HepG2 (cell line): ENCODE results near the gene P3R3URF. TPM values are rescaled to one million over a fixed set of nuclear protein-coding genes. Genes with fewer than 3 reads are reported as not detected.

Experiments
- BHLHE40 ChIP-seq: IDR thresholded peaks from 2 replicates; pipeline ENCODE4 v1.6.1; 2011; ENCODE audit warnings: low read length, improper control_type of control experiment
- HOXD1 ChIP-seq: sonication (generic); formaldehyde crosslinking; IDR thresholded peaks from 2 replicates; pipeline ENCODE4 v1.5.0; 2020; ENCODE audit warnings: missing genetic modification reagents
- KDM2A ChIP-seq: sonication (generic); formaldehyde crosslinking; IDR thresholded peaks from 2 replicates; pipeline ENCODE4 v1.4.0; 2020; ENCODE audit warnings: low read depth, missing genetic modification reagents, borderline replicate concordance
- KLF9 ChIP-seq: IDR thresholded peaks from 2 replicates; pipeline ENCODE4 v1.6.1; 2016; ENCODE audit warnings: low read depth
- PAWR ChIP-seq: sonication (generic); formaldehyde crosslinking; IDR thresholded peaks from 2 replicates; pipeline ENCODE4 v1.4.0; 2020; ENCODE audit warnings: missing genetic modification reagents, mild to moderate bottlenecking, borderline replicate concordance
- TFAP4 ChIP-seq: sonication (generic); IDR thresholded peaks from 2 replicates; pipeline ENCODE4 v1.6.1; 2016; ENCODE audit warnings: low read depth, borderline replicate concordance
- TFE3 ChIP-seq: IDR thresholded peaks from 2 replicates; pipeline ENCODE4 v1.6.1; 2016
- ZBED4 ChIP-seq: sonication (generic); formaldehyde crosslinking; IDR thresholded peaks from 2 replicates; pipeline ENCODE4 v1.4.0; 2020; ENCODE audit warnings: missing genetic modification reagents, borderline replicate concordance
- ZKSCAN8 ChIP-seq: IDR thresholded peaks from 2 replicates; pipeline ENCODE4 v1.6.1; 2016; ENCODE audit warnings: borderline replicate concordance, missing genetic modification reagents, missing compliant biosample characterization
- ZNF432 ChIP-seq: sonication (generic); formaldehyde crosslinking; IDR thresholded peaks from 2 replicates; pipeline ENCODE4 v1.5.0; 2020; ENCODE audit warnings: missing genetic modification reagents, mild to moderate bottlenecking, borderline replicate concordance
- ZNF441 ChIP-seq: sonication (generic); formaldehyde crosslinking; IDR thresholded peaks from 2 replicates; pipeline ENCODE4 v1.7.0; 2021; ENCODE audit warnings: missing genetic modification reagents, borderline replicate concordance
- ZNF614 ChIP-seq: IDR thresholded peaks from 2 replicates; pipeline ENCODE4 v1.6.1; 2018; ENCODE audit warnings: missing biosample characterization, missing genetic modification reagents, inconsistent platforms, borderline replicate concordance
- ZNF768 ChIP-seq: sonication (generic); formaldehyde crosslinking; IDR thresholded peaks from 2 replicates; pipeline ENCODE4 v1.4.0; 2020; ENCODE audit warnings: missing genetic modification reagents
- ZSCAN20 ChIP-seq: sonication (generic); formaldehyde crosslinking; IDR thresholded peaks from 2 replicates; pipeline ENCODE4 v1.4.0; 2020; ENCODE audit warnings: missing genetic modification reagents, mild to moderate bottlenecking, borderline replicate concordance
- polyA plus RNA-seq, 8 experiments: library from polyadenylated mRNA; depleted of rRNA in 3 of 8; stranded (reverse) in 7 of 8; unstranded in 1 of 8; fragments of >200 nt; fragmentation: Illumina TruSeq in 4 of 8; extraction: Trizol in 4 of 8; gene quantifications; 2 replicates each; pipeline versions ENCODE4 v1.2.1 to v1.2.3, GENCODE V29; 2011 to 2016; ENCODE audit warnings: low read depth in 4 of 8, missing spikeins in 1 of 8, mixed read lengths in 1 of 8; ENCODE audit not compliant: insufficient read depth in 1 of 8
- total RNA-seq, 5 experiments: library from RNA; depleted of rRNA; stranded (reverse); fragments of >200 nt; fragmentation: Illumina TruSeq; extraction: Trizol; gene quantifications; 2 replicates each; pipeline ENCODE4 v1.2.3, GENCODE V29; 2016; ENCODE audit warnings: low read depth in 1 of 5
- TF ChIP-seq, protein P1 (sequence below): sonication (generic); formaldehyde crosslinking; IDR thresholded peaks from 2 replicates; pipeline ENCODE4 v1.5.1; 2020; ENCODE audit warnings: missing genetic modification reagents, mild to moderate bottlenecking, borderline replicate concordance
- TF ChIP-seq, protein P2 (sequence below): sonication (generic); formaldehyde crosslinking; IDR thresholded peaks from 2 replicates; pipeline ENCODE4 v1.5.0; 2020; ENCODE audit warnings: missing genetic modification reagents
- TF ChIP-seq, protein P3 (sequence below): sonication (generic); formaldehyde crosslinking; IDR thresholded peaks from 2 replicates; pipeline ENCODE4 v1.5.1; 2020; ENCODE audit warnings: missing genetic modification reagents, mild to moderate bottlenecking, borderline replicate concordance

The P3R3URF gene
- total and polyA plus RNA-seq, 2 of the 13 experiments (the other 11 are each of a cell fraction or from before 2014, with no cell fraction given) = not detected

DNA sequence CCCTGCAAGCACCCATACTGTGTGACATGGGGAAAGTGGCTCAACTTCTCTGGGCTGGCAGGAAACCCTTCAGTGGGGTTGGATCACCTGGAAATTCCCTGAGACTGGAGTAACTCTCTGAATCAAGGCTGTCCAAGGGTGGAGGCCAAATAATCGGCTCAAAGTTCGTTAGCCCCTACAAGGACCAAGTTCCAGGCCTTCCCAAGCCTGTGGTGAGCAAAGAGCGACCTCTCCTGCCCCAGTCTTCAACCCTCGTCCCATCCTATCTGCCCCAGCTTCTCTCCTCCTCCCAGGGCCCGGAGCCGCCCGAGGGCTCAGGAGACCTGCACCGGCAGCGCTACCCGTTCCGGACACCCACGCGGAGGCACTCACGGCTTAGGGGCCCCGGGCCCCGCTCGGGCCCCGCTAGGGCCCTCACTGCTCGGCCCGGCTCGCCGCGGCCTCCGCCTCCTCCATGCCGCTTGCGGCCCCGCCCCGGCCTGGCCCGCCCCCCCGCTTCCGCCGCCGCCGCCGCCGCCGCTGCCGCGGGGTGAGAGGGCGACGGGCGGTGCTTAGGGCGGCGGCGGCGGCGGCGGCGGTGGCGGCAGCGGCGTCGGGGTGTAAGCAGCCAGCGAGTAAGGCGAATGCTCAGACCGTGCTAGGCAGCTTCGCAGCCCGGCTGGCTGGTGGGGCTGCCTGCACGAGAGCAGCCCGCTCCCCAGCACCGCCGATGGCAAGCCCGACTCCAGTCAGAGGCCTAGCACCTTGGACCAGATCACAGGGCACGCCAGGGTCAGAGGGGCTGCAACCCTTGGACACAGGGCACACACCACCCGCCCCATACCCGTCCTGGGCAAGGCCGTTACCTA, 21.9 kb upstream of the P3R3URF start, which contains the start of gene POMGNT1 (continued):
- TF ChIP-seq, protein P1, sequence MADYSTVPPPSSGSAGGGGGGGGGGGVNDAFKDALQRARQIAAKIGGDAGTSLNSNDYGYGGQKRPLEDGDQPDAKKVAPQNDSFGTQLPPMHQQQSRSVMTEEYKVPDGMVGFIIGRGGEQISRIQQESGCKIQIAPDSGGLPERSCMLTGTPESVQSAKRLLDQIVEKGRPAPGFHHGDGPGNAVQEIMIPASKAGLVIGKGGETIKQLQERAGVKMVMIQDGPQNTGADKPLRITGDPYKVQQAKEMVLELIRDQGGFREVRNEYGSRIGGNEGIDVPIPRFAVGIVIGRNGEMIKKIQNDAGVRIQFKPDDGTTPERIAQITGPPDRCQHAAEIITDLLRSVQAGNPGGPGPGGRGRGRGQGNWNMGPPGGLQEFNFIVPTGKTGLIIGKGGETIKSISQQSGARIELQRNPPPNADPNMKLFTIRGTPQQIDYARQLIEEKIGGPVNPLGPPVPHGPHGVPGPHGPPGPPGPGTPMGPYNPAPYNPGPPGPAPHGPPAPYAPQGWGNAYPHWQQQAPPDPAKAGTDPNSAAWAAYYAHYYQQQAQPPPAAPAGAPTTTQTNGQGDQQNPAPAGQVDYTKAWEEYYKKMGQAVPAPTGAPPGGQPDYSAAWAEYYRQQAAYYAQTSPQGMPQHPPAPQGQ (CRISPR knock-in tag) = no peak
- TF ChIP-seq, protein P2, sequence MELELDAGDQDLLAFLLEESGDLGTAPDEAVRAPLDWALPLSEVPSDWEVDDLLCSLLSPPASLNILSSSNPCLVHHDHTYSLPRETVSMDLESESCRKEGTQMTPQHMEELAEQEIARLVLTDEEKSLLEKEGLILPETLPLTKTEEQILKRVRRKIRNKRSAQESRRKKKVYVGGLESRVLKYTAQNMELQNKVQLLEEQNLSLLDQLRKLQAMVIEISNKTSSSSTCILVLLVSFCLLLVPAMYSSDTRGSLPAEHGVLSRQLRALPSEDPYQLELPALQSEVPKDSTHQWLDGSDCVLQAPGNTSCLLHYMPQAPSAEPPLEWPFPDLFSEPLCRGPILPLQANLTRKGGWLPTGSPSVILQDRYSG (CRISPR knock-in tag) = no peak
- no peak for TF ChIP-seq ZNF441 (CRISPR knock-in tag)
- no peak for TF ChIP-seq ZBED4 (CRISPR knock-in tag)
- no peak for TF ChIP-seq TFAP4
- TF ChIP-seq KDM2A (CRISPR knock-in tag) = no peak
- peak; percentile 99 for TF ChIP-seq ZNF768 (CRISPR knock-in tag)
- TF ChIP-seq ZSCAN20 = no peak
- TF ChIP-seq BHLHE40 = 0 out of 2 replicates have a peak, but pooled peaks have one; percentile 22
- TF ChIP-seq TFE3 (CRISPR knock-in tag) = no peak
- no peak for TF ChIP-seq KLF9 (CRISPR knock-in tag)
- TF ChIP-seq, protein P3, sequence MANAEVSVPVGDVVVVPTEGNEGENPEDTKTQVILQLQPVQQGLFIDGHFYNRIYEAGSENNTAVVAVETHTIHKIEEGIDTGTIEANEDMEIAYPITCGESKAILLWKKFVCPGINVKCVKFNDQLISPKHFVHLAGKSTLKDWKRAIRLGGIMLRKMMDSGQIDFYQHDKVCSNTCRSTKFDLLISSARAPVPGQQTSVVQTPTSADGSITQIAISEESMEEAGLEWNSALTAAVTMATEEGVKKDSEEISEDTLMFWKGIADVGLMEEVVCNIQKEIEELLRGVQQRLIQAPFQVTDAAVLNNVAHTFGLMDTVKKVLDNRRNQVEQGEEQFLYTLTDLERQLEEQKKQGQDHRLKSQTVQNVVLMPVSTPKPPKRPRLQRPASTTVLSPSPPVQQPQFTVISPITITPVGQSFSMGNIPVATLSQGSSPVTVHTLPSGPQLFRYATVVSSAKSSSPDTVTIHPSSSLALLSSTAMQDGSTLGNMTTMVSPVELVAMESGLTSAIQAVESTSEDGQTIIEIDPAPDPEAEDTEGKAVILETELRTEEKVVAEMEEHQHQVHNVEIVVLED (CRISPR knock-in tag) = 0 out of 2 replicates have a peak, but pooled peaks have one; percentile 12
- TF ChIP-seq ZNF614 (CRISPR knock-in tag) = no peak
- TF ChIP-seq HOXD1 (CRISPR knock-in tag) = no peak
- TF ChIP-seq ZNF432 (CRISPR knock-in tag) = no peak
- no peak for TF ChIP-seq PAWR
- TF ChIP-seq ZKSCAN8 (CRISPR knock-in tag) = no peak
